T-cell (primary cell): Measurements from ENCODE around the gene INPP5A. TPM values are rescaled to one million over a fixed set of nuclear protein-coding genes. Genes with fewer than 3 reads are reported as not detected.

Experiments
- ATAC-seq, 4 experiments: fragments of 200-7000 bp in 3 of 4; fragments of 150-1000 bp in 1 of 4; cut with Tn5 transposase; replicated peaks in 1 of 4; 1 replicate in 3 of 4; 2 replicates in 1 of 4; pipeline ENCODE4 v1.10.0; 2021; ENCODE audit warnings: moderate library complexity in 3 of 4, mild to moderate bottlenecking in 2 of 4, moderate number of reproducible peaks in 1 of 4
- CTCF ChIA-PET, 2 donors: fragments of 300-600 bp; sonication (Branson Sonifier 250); formaldehyde crosslinking; loops; one replicate each; lab custom pipeline; 2022; ENCODE audit warnings: antibody characterized with exemption in 2 of 2; lab: Charles Lee
- POLR2A ChIA-PET, 2 donors: fragments of 300-600 bp; sonication (Branson Sonifier 250); formaldehyde crosslinking; loops; one replicate each; lab custom pipeline; 2022; ENCODE audit warnings: antibody characterized with exemption in 2 of 2; lab: Charles Lee
- DNase-seq, 35 experiments: peaks; one replicate each; pipeline versions ENCODE4 v3.0.0 to v3.0.0-alpha.2; 2013 to 2023
- H3K27ac ChIP-seq: one replicate; pipeline ENCODE4 v1.5.1; 2013; ENCODE audit warnings: low read length
- H3K27me3 ChIP-seq, 2 experiments: replicated peaks in 1 of 2; 1 replicate in 1 of 2; 2 replicates in 1 of 2; pipeline versions ENCODE4 v1.6.1 to v1.7.0; 2013; ENCODE audit warnings: low read length in 1 of 2, mixed read lengths in 1 of 2; ENCODE audit not compliant: control insufficient read depth in 2 of 2, insufficient read depth in 2 of 2; ENCODE audit errors: extremely low read depth in 1 of 2
- H3K36me3 ChIP-seq, 2 donors: 1 replicate in 1 of 2; 2 replicates in 1 of 2; pipeline versions ENCODE4 v1.6.1 to v1.7.0; 2013; ENCODE audit warnings: low read length in 1 of 2; ENCODE audit not compliant: control insufficient read depth in 2 of 2, insufficient read depth in 1 of 2; ENCODE audit errors: extremely low read depth in 1 of 2
- H3K4me1 ChIP-seq, 2 experiments: 1 replicate in 1 of 2; 2 replicates in 1 of 2; pipeline versions ENCODE4 v1.6.1 to v1.7.0; 2013; ENCODE audit warnings: low read length in 2 of 2, mixed read lengths in 1 of 2; ENCODE audit not compliant: insufficient read depth in 2 of 2, control insufficient read depth in 1 of 2; ENCODE audit errors: extremely low read depth in 1 of 2
- H3K4me3 ChIP-seq, 2 donors: 1 replicate in 1 of 2; 2 replicates in 1 of 2; pipeline versions ENCODE4 v1.5.1 to v1.7.0; 2013; ENCODE audit warnings: mild to moderate bottlenecking in 2 of 2, low read length in 1 of 2, moderate library complexity in 1 of 2; ENCODE audit not compliant: control insufficient read depth in 1 of 2; ENCODE audit errors: extremely low read depth in 1 of 2
- H3K9me3 ChIP-seq: 2 replicates; pipeline ENCODE4 v1.7.0; 2013
- H3K27ac Mint-ChIP-seq, 2 donors: one replicate each; pipeline ENCODE4 v1.8.0; 2020 to 2021; ENCODE audit warnings: mild to moderate bottlenecking in 2 of 2, mixed read lengths in 2 of 2
- H3K27me3 Mint-ChIP-seq, 2 donors: one replicate each; pipeline ENCODE4 v1.8.0; 2021 to 2022; ENCODE audit warnings: mixed read lengths in 2 of 2
- H3K36me3 Mint-ChIP-seq: one replicate; pipeline ENCODE4 v1.8.0; 2021; ENCODE audit warnings: mixed read lengths
- H3K4me1 Mint-ChIP-seq, 3 donors: one replicate each; pipeline ENCODE4 v1.8.0; 2020 to 2022; ENCODE audit warnings: mixed read lengths in 3 of 3, mild to moderate bottlenecking in 1 of 3
- H3K4me3 Mint-ChIP-seq, 3 donors: one replicate each; pipeline ENCODE4 v1.8.0; 2020 to 2022; ENCODE audit warnings: mild to moderate bottlenecking in 3 of 3, mixed read lengths in 3 of 3, moderate library complexity in 3 of 3
- H3K9me3 Mint-ChIP-seq, 3 donors: one replicate each; pipeline ENCODE4 v1.8.0; 2020 to 2022; ENCODE audit warnings: mixed read lengths in 3 of 3
- WGBS: methylation state at CpG from one replicate; pipeline ENCODE4 v1.1.5; 2013; ENCODE audit warnings: missing lambda C conversion rate; ENCODE audit not compliant: insufficient coverage; 5-methylcytosine and 5-hydroxymethylcytosine counted together
- total RNA-seq, 35 experiments: library from RNA in 6 of 35; stranded (reverse) in 6 of 35; fragments of 120-200 nt in 1 of 35; gene quantifications; one replicate each; pipeline versions ENCODE4 v1.2.1 to v1.2.4 and lab custom pipeline; 2013 to 2026

INPP5A gene
- total RNA-seq, 5 donors from 2014 or later (not counting 1 experiment from before 2014, with no cell fraction given) = 20.9 to 23.1 (median 22.9) TPM

GRCh38 chr10:132746801-132747625, 209.4 kb downstream of the INPP5A start:
- WGBS = 97% methylated on average over 27 of the region's 29 CpGs
- Mint-ChIP-seq H3K27me3 (no peaks in the 10 kb centered on the region), H3K27ac (no peak overlapping the region), H3K4me1 (no peaks in the 10 kb centered on the region), H3K36me3 (peaks cover 12% of the 10 kb centered on the region), H3K4me3 (no peak overlapping the region), H3K9me3 (no peaks in the 10 kb centered on the region)
- no peaks in the 10 kb centered on the region for H3K9me3 ChIP-seq
- ChIA-PET CTCF (no interaction called here), POLR2A (no interaction called here)
- H3K4me3 ChIP-seq = no peak overlapping the region
- DNase-seq (no peak), ATAC-seq (peak in 1 of 4 experiments; percentile 12)
- no peaks in the 10 kb centered on the region for H3K4me1 ChIP-seq
- no peaks in the 10 kb centered on the region for H3K27me3 ChIP-seq
- peaks cover 0 to 12% of the 10 kb centered on the region in 2 donors for H3K36me3 ChIP-seq
- no peak overlapping the region for H3K27ac ChIP-seq

DNA sequence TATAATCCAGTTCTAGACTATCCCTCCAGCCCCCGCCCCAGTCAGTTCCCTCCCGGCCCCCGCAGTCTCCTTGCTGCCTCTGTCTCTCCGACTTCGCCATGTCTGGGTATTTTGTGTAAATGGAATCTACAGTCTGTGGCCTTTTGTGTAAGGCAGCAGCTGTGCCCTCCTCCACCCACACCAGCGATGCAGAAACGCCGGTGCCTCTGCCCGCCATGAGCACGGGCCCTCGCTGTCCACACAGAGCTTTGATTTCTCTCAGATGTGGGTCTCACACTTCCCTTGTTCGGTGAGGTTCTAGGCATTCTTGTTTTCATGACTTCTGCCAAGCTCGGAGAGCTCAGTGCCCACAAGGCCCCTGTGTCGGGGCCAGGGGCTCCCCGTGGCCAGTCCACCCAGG, 210.5 kb downstream of the INPP5A start:
- Mint-ChIP-seq H3K27ac (no peak overlapping the region), H3K4me3 (no peak overlapping the region), H3K4me1 (no peaks in the 10 kb centered on the region), H3K27me3 (no peaks in the 10 kb centered on the region), H3K9me3 (no peaks in the 10 kb centered on the region), H3K36me3 (peaks cover 19% of the 10 kb centered on the region)
- Histone ChIP-seq H3K4me1 (no peaks in the 10 kb centered on the region), H3K36me3 (peaks cover 0 to 12% of the 10 kb centered on the region in 2 donors), H3K27ac (no peak overlapping the region), H3K4me3 (no peak overlapping the region), H3K9me3 (no peaks in the 10 kb centered on the region), H3K27me3 (no peaks in the 10 kb centered on the region)
- DNase-seq (no peak), ATAC-seq (no peak)
- ChIA-PET CTCF (no interaction called here), POLR2A (no interaction called here)
- 79% methylated on average over 9 of the region's 15 CpGs for WGBS

GRCh38 chr10:132748545-132749370, 211.2 kb downstream of the INPP5A start:
- 94% methylated on average over 36 of the region's 36 CpGs for WGBS
- DNase-seq = no peak
- Mint-ChIP-seq H3K4me1 (no peaks in the 10 kb centered on the region), H3K9me3 (no peaks in the 10 kb centered on the region), H3K36me3 (peaks cover 21% of the 10 kb centered on the region), H3K4me3 (no peak overlapping the region), H3K27ac (no peak overlapping the region), H3K27me3 (no peaks in the 10 kb centered on the region)
- Histone ChIP-seq H3K4me3 (no peak overlapping the region), H3K36me3 (peaks cover 3 to 12% of the 10 kb centered on the region in 2 donors), H3K9me3 (no peaks in the 10 kb centered on the region), H3K4me1 (no peaks in the 10 kb centered on the region), H3K27ac (no peak overlapping the region), H3K27me3 (no peaks in the 10 kb centered on the region)
- CTCF ChIA-PET = no interaction called here
- POLR2A ChIA-PET = no interaction called here
- ATAC-seq = no peak

DNA sequence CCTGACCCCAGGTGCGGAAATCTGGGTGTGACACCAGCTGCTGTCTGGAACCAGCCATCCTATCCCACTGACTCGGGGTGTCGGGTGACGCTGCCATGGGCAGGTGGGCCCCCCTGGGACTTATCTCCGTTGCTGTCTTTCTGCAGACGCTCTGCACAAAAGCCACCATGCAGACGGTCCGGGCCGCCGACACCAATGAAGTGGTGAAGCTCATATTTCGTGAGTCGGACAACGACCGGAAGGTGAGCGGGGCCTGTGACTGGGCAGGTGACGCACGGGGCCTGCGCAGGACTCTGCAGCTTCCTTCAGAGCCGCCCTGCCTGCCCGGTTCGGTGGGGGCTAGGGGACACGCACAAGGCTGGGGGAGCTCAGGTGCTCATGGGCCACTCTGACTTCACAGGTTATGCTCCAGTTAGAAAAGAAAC, 211.8 kb downstream of the INPP5A start:
- WGBS = 97% methylated on average over 22 of the region's 22 CpGs
- Histone ChIP-seq H3K4me3 (no peak overlapping the region), H3K27ac (no peak overlapping the region), H3K9me3 (no peaks in the 10 kb centered on the region), H3K27me3 (no peaks in the 10 kb centered on the region), H3K4me1 (no peaks in the 10 kb centered on the region), H3K36me3 (peaks cover 4 to 12% of the 10 kb centered on the region in 2 donors)
- Mint-ChIP-seq H3K36me3 (peaks cover 27% of the 10 kb centered on the region), H3K27ac (no peak overlapping the region), H3K9me3 (no peaks in the 10 kb centered on the region), H3K27me3 (no peaks in the 10 kb centered on the region), H3K4me1 (no peaks in the 10 kb centered on the region), H3K4me3 (no peak overlapping the region)
- ChIA-PET CTCF (no interaction called here), POLR2A (no interaction called here)
- DNase-seq = no peak
- ATAC-seq = no peak

- Histone ChIP-seq H3K9me3 (no peaks in the 10 kb centered on the region), H3K27me3 (no peaks in the 10 kb centered on the region), H3K4me1 (no peaks in the 10 kb centered on the region), H3K36me3 (peaks cover 4 to 18% of the 10 kb centered on the region in 2 donors), H3K27ac (no peak overlapping the region), H3K4me3 (no peak overlapping the region)
- POLR2A ChIA-PET = no interaction called here
- DNase-seq (no peak), ATAC-seq (no peak)
- Mint-ChIP-seq H3K9me3 (peaks cover 0 to 4% (median 0%) of the 10 kb centered on the region in 3 donors), H3K27me3 (no peaks in the 10 kb centered on the region), H3K4me3 (no peak overlapping the region), H3K4me1 (no peaks in the 10 kb centered on the region), H3K36me3 (peaks cover 37% of the 10 kb centered on the region), H3K27ac (no peak overlapping the region)
- CTCF ChIA-PET = no interaction called here
- 89% methylated on average over 13 of the region's 14 CpGs for WGBS
Observed at GRCh38 chr10:132750936-132751335, 213.3 kb downstream of the INPP5A start.

- H3K36me3 ChIP-seq = peaks cover 4 to 23% of the 10 kb centered on the region in 2 donors
- WGBS = 98% methylated on average over 11 of the region's 20 CpGs
Observed at GRCh38 chr10:132752378-132752777, 214.8 kb downstream of the INPP5A start.

More at GRCh38 chr10:132752378-132752777, 214.8 kb downstream of the INPP5A start:
- no peaks in the 10 kb centered on the region for H3K4me1 Mint-ChIP-seq
- H3K27me3 Mint-ChIP-seq = no peaks in the 10 kb centered on the region
- ATAC-seq (no peak), DNase-seq (no peak)
- no peak overlapping the region for H3K27ac Mint-ChIP-seq
- ChIA-PET POLR2A (no interaction called here), CTCF (no interaction called here)
- Histone ChIP-seq H3K9me3 (no peaks in the 10 kb centered on the region), H3K27me3 (no peaks in the 10 kb centered on the region), H3K4me3 (no peak overlapping the region), H3K27ac (no peak overlapping the region), H3K4me1 (no peaks in the 10 kb centered on the region)
- H3K4me3 Mint-ChIP-seq = no peak overlapping the region
- peaks cover 0 to 4% (median 0%) of the 10 kb centered on the region in 3 donors for H3K9me3 Mint-ChIP-seq
- peaks cover 46% of the 10 kb centered on the region for H3K36me3 Mint-ChIP-seq
